Pons (tissue), 1 donor: ENCODE results near the gene RIOX2.
A peak's percentile ranks its signal among the peaks of the same experiment; 100 is the strongest.

Experiments
- DNase-seq: peaks from one replicate; pipeline ENCODE4 v3.0.0-alpha.2; 2016; ENCODE audit warnings: low spot score

The RIOX2 gene

DNA sequence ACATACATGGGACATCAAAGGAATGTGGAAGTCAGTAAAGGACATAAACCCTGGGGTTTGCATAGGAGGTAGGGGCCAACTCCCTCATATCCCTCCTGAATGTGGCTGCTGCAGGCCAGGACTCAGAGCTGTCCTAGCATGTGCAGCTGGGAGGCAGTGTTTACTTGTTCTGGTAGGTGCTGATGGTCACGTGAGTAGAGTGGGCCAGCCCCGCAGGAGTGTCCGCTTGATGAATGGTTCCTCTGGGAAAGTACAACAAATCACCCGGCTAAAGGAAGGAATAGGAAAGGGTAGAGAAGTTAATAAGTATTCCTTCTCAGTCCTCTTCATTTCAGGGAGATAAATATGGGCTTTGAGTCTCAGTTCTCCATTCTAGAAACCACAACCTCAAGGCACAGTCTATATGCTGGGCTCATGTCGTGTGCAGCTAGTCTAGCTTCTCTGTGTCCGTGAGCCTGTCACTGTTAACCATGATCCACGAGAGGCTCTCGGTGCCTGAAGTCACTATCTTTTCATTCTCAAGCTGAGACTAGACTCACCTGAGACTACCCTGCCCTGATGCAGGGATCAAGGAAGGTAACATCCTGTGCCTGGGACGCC, 17.9 kb downstream of the RIOX2 start:
- no peak for DNase-seq

GRCh38 chr3:97952872-97953271, 19.4 kb downstream of the RIOX2 start:
- no peak for DNase-seq

DNA sequence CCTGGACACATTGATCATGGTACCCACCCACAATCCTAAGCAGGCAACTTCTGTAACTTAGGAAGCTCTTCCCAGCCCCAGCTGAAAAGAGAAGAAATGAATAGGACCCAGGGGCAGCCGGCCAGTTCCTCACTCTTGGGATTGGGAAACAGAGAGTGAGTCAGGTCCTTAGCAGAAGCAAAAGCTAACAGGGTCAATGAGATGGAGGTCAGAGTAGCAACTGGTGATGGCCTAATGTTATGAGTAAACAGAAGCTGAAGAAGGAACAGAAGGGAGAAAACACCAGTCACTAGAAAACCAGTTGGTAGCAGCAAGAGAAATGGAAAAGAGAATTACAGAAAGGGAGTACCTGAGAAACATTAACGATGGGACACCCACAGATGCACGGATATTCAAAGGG, 20.0 kb downstream of the RIOX2 start:
- no peak for DNase-seq

GRCh38 chr3:97950360-97950759, 21.9 kb downstream of the RIOX2 start:
- DNase-seq, result no peak

DNA sequence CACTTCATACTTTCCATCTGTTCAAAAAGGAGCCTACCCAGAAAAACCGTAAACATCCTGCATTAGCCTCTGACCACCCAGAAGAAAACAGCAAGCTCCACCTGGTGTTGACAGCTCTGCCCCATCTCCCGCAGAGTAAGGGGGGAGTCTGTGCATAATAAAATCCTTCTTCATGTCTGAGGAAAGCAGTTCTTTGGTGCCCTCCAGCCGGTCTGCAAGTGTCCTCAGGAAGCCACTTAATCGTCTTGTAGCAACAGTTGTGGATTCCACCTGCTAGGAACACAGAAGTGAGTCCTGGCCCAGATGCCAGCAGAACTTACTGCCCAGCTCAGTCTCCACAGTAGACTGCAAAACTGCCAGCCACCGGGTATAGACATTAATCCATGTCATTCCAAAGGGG, 22.5 kb downstream of the RIOX2 start:
- DNase-seq, result no peak

DNA sequence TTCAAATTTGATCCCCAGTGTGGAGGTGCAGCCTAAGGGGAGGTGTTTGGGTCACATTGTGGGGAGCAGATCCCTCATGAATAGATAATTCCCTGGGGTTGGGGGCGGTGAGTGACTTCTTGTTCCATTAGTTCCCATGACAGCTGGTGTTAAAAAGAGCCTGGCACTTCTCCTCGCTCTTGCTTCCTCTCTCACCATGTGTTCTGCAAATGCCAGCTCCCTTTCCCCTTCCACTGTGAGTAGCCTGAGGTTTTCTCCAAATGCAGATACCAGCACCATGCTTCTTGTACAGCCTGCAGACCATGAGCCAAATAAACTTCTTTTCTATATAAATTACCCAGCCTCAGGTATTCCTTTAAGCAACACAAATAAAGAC, 23.1 kb downstream of the RIOX2 start:
- DNase-seq, result no peak

DNA sequence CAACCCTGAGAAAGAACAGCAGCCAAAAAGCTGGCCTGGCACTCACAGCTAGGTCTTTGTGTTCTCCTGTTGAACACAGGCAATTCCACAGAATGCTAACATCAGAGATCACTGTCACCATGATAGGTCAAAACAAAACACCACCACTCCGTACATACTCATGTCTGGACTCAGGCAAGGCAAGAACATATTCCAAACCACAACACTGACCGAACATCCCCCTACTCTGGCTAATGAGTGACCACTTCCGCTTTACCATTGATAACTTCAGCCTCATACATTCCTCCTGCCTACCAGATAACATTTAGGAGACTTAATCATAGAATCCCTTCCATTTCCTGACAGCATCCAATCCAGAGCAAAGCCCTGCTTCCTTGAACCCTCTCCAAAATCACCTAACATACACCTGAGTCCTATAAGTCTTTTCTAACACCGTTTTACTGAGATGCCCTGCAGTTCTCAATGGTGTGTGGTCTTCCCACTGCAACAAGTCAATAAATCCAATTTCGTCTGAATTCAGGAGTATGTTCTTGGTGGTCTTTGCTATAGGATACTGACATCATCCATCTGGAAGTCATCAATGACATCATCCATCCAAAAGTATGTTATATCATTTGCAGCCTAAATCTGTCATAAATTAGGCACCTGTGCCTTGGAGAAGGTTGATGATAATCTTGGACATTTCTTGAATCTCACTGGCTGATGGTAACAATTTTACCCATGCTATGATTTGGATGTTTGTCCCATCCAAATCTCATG, 23.7 kb downstream of the RIOX2 start:
- DNase-seq, result no peak

- DNase-seq, result no peak
Measured at GRCh38 chr3:97942801-97943546, 29.3 kb downstream of the RIOX2 start.

DNA sequence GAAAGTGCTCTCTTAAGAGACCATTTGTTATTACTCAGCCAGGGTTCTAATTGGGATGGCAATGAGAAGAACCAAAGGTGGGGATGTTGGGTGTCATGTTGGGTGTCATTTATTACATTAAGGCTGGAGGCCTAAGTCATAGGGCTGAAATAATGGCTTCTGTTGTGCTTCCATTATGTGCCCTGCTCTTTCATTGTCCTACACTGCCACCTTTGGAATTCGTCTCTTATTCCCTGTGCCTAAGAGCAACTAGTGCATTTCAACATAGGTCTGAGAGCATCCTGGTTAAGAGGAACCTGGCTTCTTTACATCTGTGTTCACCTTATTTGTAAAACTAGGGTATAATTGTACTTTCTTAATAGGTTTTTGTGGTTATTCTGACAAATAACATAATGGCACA, 32.2 kb downstream of the RIOX2 start:
- DNase-seq, result peak; percentile 40

DNA sequence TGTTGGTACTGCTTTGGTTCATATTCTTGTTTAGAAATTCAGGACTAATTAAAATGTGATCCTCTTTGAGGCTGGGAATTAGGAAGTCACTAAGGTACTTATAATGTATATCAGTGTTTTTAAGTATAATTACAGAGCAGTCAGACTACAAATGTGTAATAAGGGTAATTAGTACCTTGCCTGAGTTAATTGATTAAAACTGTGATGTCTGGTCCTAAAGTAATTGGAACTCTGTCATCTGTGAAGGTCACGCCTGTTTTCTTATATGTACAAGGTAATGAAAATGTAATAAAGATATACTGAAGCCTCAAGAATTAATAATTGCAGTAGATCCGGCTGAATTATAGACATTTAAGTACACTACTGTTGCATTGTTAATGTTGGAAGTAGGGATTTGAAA, 32.8 kb downstream of the RIOX2 start:
- no peak for DNase-seq

DNA sequence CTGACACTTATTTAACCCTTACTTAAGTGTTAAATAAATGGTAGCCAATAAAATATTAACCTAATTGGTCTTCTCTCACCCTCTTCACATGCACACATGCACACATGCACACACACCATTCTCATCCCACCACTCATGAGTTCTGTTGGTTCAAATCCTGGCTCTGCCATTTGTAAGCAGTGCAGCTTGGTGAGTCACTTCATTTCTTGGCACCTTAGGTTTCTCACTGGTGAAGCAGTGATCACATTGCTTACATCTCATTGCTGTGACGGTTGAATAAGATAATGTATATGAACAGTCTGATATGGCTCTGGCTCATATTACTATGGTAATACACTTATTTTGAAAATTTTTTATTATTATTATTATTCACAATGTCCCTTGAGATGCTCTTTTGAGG, 33.8 kb downstream of the RIOX2 start:
- DNase-seq, result no peak

- no peak for DNase-seq
Measured at GRCh38 chr3:97937205-97937604, 35.0 kb downstream of the RIOX2 start.

DNA sequence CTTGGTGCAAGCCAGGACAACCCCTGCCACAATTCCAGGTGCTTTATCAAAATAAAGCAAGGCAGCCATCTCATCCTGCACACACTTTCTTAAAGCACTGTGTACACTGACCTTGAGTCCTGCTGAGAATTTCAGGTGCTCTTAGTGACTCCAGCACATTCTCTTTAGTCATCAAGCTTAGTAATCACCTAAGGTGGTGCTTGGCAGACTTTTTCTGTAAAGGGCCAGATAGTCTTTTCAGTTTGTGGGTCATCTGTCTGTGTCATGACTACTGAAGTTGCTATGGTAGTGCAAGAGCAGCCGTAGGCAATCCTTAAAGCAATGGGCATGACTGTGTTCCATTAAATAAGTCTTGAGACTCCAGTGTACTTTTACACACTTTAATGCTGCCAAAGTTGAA, 36.4 kb downstream of the RIOX2 start:
- no peak for DNase-seq

GRCh38 chr3:97934980-97935695, 37.1 kb downstream of the RIOX2 start:
- no peak for DNase-seq

- DNase-seq, result no peak
Measured at GRCh38 chr3:97932387-97932801, 39.8 kb downstream of the RIOX2 start.

GRCh38 chr3:97931218-97931617, 41.0 kb downstream of the RIOX2 start:
- no peak for DNase-seq

- DNase-seq, result no peak
Measured at GRCh38 chr3:97930018-97930417, 42.2 kb downstream of the RIOX2 start.

DNA sequence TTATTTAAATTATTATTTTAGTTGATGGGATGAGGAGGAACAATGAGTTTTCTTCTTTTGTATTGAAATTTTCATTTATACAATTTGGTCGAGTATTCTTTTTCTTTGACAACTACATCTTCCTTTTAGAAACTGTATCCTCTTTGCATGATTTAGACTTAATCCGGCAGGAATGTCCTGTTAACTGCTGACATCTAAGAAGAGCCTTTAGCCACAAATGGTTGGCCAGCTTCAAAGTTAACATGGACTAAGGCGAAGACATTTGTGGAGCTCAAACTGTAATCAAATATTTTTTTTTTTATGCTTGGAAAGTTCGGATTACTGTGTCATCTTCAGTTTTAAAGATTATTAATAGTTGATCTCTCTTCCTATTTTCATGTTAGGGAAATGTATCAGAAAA, 43.2 kb downstream of the RIOX2 start:
- no peak for DNase-seq

DNA sequence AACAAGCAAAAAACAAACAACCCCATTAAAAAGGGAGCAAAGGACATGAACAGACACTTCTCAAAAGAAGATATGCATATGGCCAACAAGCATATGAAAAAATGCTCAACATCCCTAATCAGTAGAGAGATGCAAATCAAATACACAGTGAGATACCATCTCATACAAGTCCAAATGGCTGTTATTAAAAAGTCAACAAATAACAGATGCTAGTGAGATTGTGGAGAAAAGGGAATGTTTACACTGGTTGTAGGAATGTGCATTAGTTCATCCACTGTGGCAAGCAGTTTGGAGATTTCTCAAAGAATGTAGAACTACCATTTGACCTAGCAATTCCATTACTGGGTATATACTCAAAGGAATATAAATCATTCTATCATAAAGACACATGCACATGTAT, 44.5 kb downstream of the RIOX2 start:
- no peak for DNase-seq

GRCh38 chr3:97917813-97918536, 54.3 kb downstream of the RIOX2 start:
- no peak for DNase-seq

DNA sequence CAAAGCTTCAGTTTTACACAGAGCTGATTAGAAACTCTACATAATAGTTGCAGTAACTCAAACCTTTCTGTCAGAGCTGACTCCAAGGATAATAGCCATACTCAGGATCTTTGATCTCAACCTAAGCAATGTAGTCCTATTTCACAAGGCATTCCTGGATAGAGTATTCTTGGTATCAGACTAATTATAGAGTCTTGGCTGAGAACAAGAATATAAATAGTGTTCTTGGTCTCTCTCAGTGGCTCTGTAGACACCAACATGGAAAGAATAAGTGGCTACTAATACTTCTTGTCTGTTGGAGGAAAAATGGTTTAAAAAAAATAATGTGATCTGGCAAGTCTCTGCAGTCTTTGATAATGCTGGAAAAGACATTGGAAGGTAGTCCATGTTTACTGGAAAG, 55.7 kb downstream of the RIOX2 start:
- DNase-seq, result no peak

GRCh38 chr3:97914388-97914787, 57.8 kb downstream of the RIOX2 start:
- DNase-seq, result no peak
